HEK293T (cell line): Measurements from ENCODE around the gene HAL.
A peak's percentile ranks its signal among the peaks of the same experiment; 100 is the strongest.

Experiments
- CTCF ChIA-PET: fragments of 350-600 bp; formaldehyde crosslinking; extraction: SDS; loops from one replicate; lab custom pipeline; 2021; ENCODE audit warnings: antibody characterized with exemption, inconsistent platforms; lab: Yijun Ruan, JAX
- POLR2A ChIA-PET: fragments of 350-600 bp; formaldehyde crosslinking; extraction: SDS; loops from one replicate; lab custom pipeline; 2020; ENCODE audit warnings: antibody characterized with exemption, inconsistent platforms; lab: Yijun Ruan, JAX
- DNase-seq: peaks from one replicate; pipeline ENCODE4 v3.0.0; 2012; ENCODE audit warnings: mixed read lengths; ENCODE audit errors: extremely low spot score
- ARNT ChIP-seq: fragments of 450-650 bp; IDR thresholded peaks from 2 replicates; pipeline ENCODE4 v1.6.1; 2017; ENCODE audit warnings: mild to moderate bottlenecking
- BHLHE40 ChIP-seq: fragments of 450-650 bp; IDR thresholded peaks from 2 replicates; pipeline ENCODE4 v1.6.1; 2016; ENCODE audit warnings: mild to moderate bottlenecking, moderate library complexity, borderline replicate concordance
- CTBP1 ChIP-seq: fragments of 450-650 bp; IDR thresholded peaks from 2 replicates; pipeline ENCODE4 v1.6.1; 2016; ENCODE audit warnings: borderline replicate concordance
- ELF4 ChIP-seq: fragments of 450-650 bp; IDR thresholded peaks from 2 replicates; pipeline ENCODE4 v1.6.1; 2017; ENCODE audit warnings: antibody characterized with exemption
- FOXA1 ChIP-seq: fragments of 450-650 bp; IDR thresholded peaks from 2 replicates; pipeline ENCODE4 v1.6.1; 2016; ENCODE audit warnings: mild to moderate bottlenecking
- FOXK2 ChIP-seq: fragments of 450-650 bp; IDR thresholded peaks from 2 replicates; pipeline ENCODE4 v1.6.1; 2016; ENCODE audit warnings: mild to moderate bottlenecking
- FOXM1 ChIP-seq: fragments of 450-650 bp; IDR thresholded peaks from 2 replicates; pipeline ENCODE4 v1.6.1; 2017; ENCODE audit warnings: mild to moderate bottlenecking, borderline replicate concordance
- HDGF ChIP-seq: fragments of 450-650 bp; IDR thresholded peaks from 2 replicates; pipeline ENCODE4 v1.6.1; 2017; ENCODE audit warnings: antibody characterized with exemption, borderline replicate concordance
- L3MBTL2 ChIP-seq: fragments of 450-650 bp; conservative IDR thresholded peaks from 2 replicates; pipeline ENCODE4 v1.6.1; 2016; ENCODE audit warnings: mild to moderate bottlenecking
- LEF1 ChIP-seq: fragments of 450-650 bp; IDR thresholded peaks from 2 replicates; pipeline ENCODE4 v1.6.1; 2017; ENCODE audit warnings: mild to moderate bottlenecking, borderline replicate concordance
- NFRKB ChIP-seq: fragments of 450-650 bp; IDR thresholded peaks from 2 replicates; pipeline ENCODE4 v1.6.1; 2016; ENCODE audit warnings: mild to moderate bottlenecking, moderate library complexity
- SP1 ChIP-seq: fragments of 450-650 bp; IDR thresholded peaks from 2 replicates; pipeline ENCODE4 v1.6.1; 2017
- SUZ12 ChIP-seq: fragments of 450-650 bp; IDR thresholded peaks from 2 replicates; pipeline ENCODE4 v1.6.1; 2016; ENCODE audit warnings: mild to moderate bottlenecking
- TARDBP ChIP-seq: fragments of 450-650 bp; IDR thresholded peaks from 2 replicates; pipeline ENCODE4 v1.6.1; 2016
- ZNF384 ChIP-seq: fragments of 450-650 bp; IDR thresholded peaks from 2 replicates; pipeline ENCODE4 v1.6.1; 2016
- TF ChIP-seq, protein P1 (sequence below): fragments of 450-650 bp; IDR thresholded peaks from 2 replicates; pipeline ENCODE4 v1.6.1; 2016

The HAL gene

DNA sequence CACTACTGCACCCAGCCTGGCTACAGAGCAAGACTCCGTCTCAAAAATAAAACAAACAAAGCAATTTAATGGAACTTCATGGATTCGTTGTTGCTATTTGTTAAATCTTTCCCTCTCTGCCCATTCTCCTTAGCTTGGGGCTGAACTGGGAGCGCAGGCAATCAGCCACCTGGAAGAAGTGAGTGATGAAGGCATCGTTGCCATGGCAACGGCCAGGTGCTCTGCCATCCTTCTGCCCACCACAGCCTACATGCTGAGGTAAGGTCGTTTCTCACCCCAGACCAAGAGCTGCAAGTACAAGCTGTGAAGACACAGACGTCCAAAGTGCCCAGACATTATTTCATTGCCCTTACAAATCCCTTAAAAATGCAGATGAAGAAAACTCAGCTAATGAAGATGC, 33.9 kb downstream of the HAL start:
- ChIA-PET POLR2A (no interaction called here), CTCF (interaction anchor here (1.1 kb wide), 1 partner anchor 44 kb away, joined by 3 read pairs; no protein-coding TSS in a partner anchor)
- no peak for DNase-seq
- no peak for TF ChIP-seq CTBP1
- TF ChIP-seq L3MBTL2: no peak
- no peak for TF ChIP-seq TARDBP
- TF ChIP-seq FOXK2: no peak
- no peak for TF ChIP-seq LEF1
- TF ChIP-seq BHLHE40: no peak
- TF ChIP-seq FOXA1: no peak
- no peak for TF ChIP-seq ARNT
- no peak for TF ChIP-seq ZNF384
- TF ChIP-seq NFRKB: no peak
- TF ChIP-seq SUZ12: no peak
- TF ChIP-seq, protein P1, sequence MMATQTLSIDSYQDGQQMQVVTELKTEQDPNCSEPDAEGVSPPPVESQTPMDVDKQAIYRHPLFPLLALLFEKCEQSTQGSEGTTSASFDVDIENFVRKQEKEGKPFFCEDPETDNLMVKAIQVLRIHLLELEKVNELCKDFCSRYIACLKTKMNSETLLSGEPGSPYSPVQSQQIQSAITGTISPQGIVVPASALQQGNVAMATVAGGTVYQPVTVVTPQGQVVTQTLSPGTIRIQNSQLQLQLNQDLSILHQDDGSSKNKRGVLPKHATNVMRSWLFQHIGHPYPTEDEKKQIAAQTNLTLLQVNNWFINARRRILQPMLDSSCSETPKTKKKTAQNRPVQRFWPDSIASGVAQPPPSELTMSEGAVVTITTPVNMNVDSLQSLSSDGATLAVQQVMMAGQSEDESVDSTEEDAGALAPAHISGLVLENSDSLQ: no peak
- TF ChIP-seq SP1: no peak
- no peak for TF ChIP-seq HDGF
- TF ChIP-seq ELF4: no peak
- no peak for TF ChIP-seq FOXM1

DNA sequence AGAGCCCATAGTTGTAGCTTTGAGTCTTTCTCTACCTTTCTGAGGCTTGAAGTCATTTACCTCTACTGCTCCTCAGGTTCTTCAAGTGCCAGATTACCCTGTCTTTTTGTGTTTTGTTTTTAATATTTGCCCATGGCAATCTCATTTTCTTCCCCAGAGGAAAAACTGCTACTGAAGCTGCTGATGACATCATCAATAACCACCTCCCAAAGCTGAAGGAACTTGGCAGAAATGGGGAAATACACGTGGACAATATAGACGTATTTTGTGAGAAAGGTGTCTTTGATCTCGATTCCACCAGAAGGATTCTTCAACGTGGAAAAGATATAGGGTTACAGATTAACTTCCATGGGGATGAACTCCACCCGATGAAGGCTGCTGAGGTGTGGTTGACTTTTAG, 35.9 kb downstream of the HAL start:
- no peak for DNase-seq
- TF ChIP-seq NFRKB: no peak
- no peak for TF ChIP-seq ARNT
- TF ChIP-seq LEF1: no peak
- TF ChIP-seq FOXK2: no peak
- no peak for TF ChIP-seq BHLHE40
- TF ChIP-seq CTBP1: no peak
- no peak for TF ChIP-seq SP1
- TF ChIP-seq, protein P1: no peak
- TF ChIP-seq HDGF: no peak
- no peak for TF ChIP-seq L3MBTL2
- TF ChIP-seq FOXM1: no peak
- no peak for TF ChIP-seq ELF4
- no peak for TF ChIP-seq SUZ12
- no peak for TF ChIP-seq FOXA1
- no peak for TF ChIP-seq TARDBP
- TF ChIP-seq ZNF384: no peak
- POLR2A ChIA-PET: no interaction called here
- CTCF ChIA-PET: interaction anchor here (0.5 kb wide), 1 partner anchor 349 kb away, joined by 3 read pairs; no protein-coding TSS in a partner anchor

DNA sequence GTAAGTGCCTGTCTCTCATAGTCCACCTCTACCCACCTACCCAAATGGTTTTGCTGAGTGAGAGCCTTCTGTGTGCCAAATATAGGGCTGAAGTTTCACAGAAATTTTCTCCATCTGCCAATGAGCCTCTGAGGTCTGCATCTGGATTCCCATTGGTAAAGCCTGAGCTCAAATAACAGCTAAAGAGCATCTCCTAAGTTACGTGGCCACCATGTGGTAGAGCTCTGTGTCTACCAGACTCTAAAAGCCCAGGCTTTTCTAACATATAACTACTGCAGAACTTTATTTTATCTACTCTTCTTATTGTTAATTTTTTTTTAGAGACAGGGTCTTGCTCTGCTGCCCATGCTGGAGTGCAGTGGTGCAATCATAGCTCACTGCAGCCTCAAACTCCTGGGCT, 37.0 kb downstream of the HAL start:
- TF ChIP-seq ELF4: no peak
- TF ChIP-seq HDGF: no peak
- TF ChIP-seq ZNF384: no peak
- TF ChIP-seq FOXK2: no peak
- no peak for TF ChIP-seq LEF1
- no peak for TF ChIP-seq FOXM1
- ChIA-PET CTCF (interaction anchor here (1.1 to 2.1 kb wide), 2 partner anchors 40 to 42 kb away, joined by 5 to 9 read pairs; no protein-coding TSS in a partner anchor), POLR2A (interaction anchor here (1.6 kb wide), 1 partner anchor 16 kb away, joined by 6 read pairs; the partner anchor contains the start of genes AMDHD1 and CCDC38)
- DNase-seq: peak; percentile 30

DNA sequence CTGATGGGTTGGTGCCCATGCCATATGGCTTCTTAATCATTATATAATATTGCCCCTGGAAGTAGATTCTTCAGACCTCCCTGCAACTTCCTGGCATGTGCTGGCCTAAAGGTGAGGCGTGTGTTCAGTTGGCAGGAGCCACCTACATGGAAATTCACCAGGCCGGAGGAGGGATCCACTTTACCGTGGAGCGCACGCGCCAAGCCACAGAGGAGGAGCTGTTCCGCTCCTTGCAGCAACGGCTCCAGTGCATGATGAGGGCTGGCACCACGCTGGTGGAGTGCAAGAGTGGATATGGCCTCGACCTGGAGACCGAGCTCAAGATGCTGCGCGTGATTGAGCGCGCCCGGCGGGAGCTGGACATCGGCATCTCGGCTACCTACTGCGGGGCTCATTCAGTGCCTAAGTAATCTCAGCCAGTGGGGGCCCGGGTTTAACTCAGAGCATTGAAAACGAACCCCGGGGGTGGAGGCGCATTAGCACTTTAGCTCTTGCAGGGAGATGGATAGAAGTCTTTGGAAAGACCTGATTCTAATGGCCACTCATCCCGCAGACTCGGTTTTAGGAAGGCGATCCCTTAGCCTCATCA, 39.5 kb downstream of the HAL start:
- ChIA-PET CTCF (no interaction called here), POLR2A (no interaction called here)
- TF ChIP-seq HDGF (no peak), NFRKB (no peak), ELF4 (no peak), LEF1 (no peak), TARDBP (no peak), CTBP1 (no peak), L3MBTL2 (no peak), ZNF384 (no peak), ARNT (no peak), FOXA1 (no peak), FOXK2 (no peak), SP1 (no peak), BHLHE40 (no peak)
- DNase-seq: no peak

GRCh38 chr12:95955549-95956159, 40.5 kb downstream of the HAL start:
- TF ChIP-seq SP1 (no peak), ARNT (no peak), CTBP1 (no peak), L3MBTL2 (no peak), ELF4 (no peak), TARDBP (no peak), BHLHE40 (no peak), NFRKB (no peak), FOXM1 (no peak), LEF1 (no peak), FOXA1 (no peak), HDGF (no peak)
- TF ChIP-seq, protein P1: no peak
- ChIA-PET CTCF (no interaction called here), POLR2A (no interaction called here)
- no peak for DNase-seq
